ENCODE data around the gene SNX14.

SNX14 gene

GRCh38 chr6:85496009-85496579 lies 97.6 kb downstream of the SNX14 start:
- no peak for DNase-seq

- no peak for DNase-seq
Observed at GRCh38 chr6:85494547-85495536, 98.8 kb downstream of the SNX14 start.

GRCh38 chr6:85493389-85493788 lies 100.3 kb downstream of the SNX14 start:
- no peak for DNase-seq

GRCh38 chr6:85490516-85491248 lies 103.0 kb downstream of the SNX14 start:
- DNase-seq = no peak

GRCh38 chr6:85484948-85485347 lies 108.7 kb downstream of the SNX14 start:
- DNase-seq = peak; percentile 24

GRCh38 chr6:85483846-85484245 lies 109.8 kb downstream of the SNX14 start:
- DNase-seq = no peak

GRCh38 chr6:85482905-85483700 lies 110.6 kb downstream of the SNX14 start:
- peak; percentile 44 for DNase-seq

GRCh38 chr6:85482206-85482904 lies 111.3 kb downstream of the SNX14 start:
- no peak for DNase-seq

GRCh38 chr6:85479208-85479607 lies 114.5 kb downstream of the SNX14 start:
- no peak for DNase-seq

GRCh38 chr6:85476532-85476931 lies 117.1 kb downstream of the SNX14 start:
- DNase-seq = no peak

GRCh38 chr6:85473748-85474147 lies 119.9 kb downstream of the SNX14 start:
- DNase-seq = no peak

GRCh38 chr6:85472744-85473143 lies 120.9 kb downstream of the SNX14 start:
- DNase-seq = no peak

- DNase-seq = no peak
Observed at GRCh38 chr6:85470023-85470410, 123.6 kb downstream of the SNX14 start.

GRCh38 chr6:85469276-85470022 lies 124.2 kb downstream of the SNX14 start:
- DNase-seq = no peak

GRCh38 chr6:85468326-85468725 lies 125.3 kb downstream of the SNX14 start:
- no peak for DNase-seq

GRCh38 chr6:85465762-85466161 lies 127.9 kb downstream of the SNX14 start:
- no peak for DNase-seq

GRCh38 chr6:85464722-85465150 lies 128.9 kb downstream of the SNX14 start:
- no peak for DNase-seq

- DNase-seq = no peak
Observed at GRCh38 chr6:85464260-85464644, 129.4 kb downstream of the SNX14 start.

- no peak for DNase-seq
Observed at GRCh38 chr6:85463621-85464259, 129.9 kb downstream of the SNX14 start.

GRCh38 chr6:85462673-85463072 lies 131.0 kb downstream of the SNX14 start:
- DNase-seq = no peak

- DNase-seq = no peak
Observed at GRCh38 chr6:85461798-85462170, 131.9 kb downstream of the SNX14 start.

Data from NCI-H345 (cell line).